ENCODE data around the gene SLC29A2.

SLC29A2 gene

GRCh38 chr11:66346476-66347424 lies 24.8 kb downstream of the SLC29A2 start:
- FAIRE-seq (no peak), DNase-seq (ENCODE audit: insufficient read length, low spot score) (no peak)
- TF ChIP-seq POLR2A (IDR thresholded peaks at IDR 0.05; ENCODE audit: low read depth, low read length): no peak

GRCh38 chr11:66345316-66345649 lies 26.3 kb downstream of the SLC29A2 start:
- no peak for TF ChIP-seq POLR2A (IDR thresholded peaks at IDR 0.05; ENCODE audit: low read depth, low read length)
- FAIRE-seq (no peak), DNase-seq (ENCODE audit: insufficient read length, low spot score) (no peak)

- no peak for FAIRE-seq
- peak; percentile 83 for DNase-seq (ENCODE audit: insufficient read length, low spot score)
- TF ChIP-seq POLR2A (IDR thresholded peaks at IDR 0.05; ENCODE audit: low read depth, low read length): peak; percentile 96
These were observed 26.8 kb downstream of the SLC29A2 start, which contains the start of gene BRMS1 for GRCh38 chr11:66344550-66345315. Gene BRMS1 (minus strand): TSS chr11:66345104. CDS start chr11:66342234, 2,870 bp downstream.

GRCh38 chr11:66343176-66343575 lies 28.4 kb downstream of the SLC29A2 start:
- no peak for TF ChIP-seq POLR2A (IDR thresholded peaks at IDR 0.05; ENCODE audit: low read depth, low read length)
- DNase-seq (ENCODE audit: insufficient read length, low spot score) (no peak), FAIRE-seq (no peak)

GRCh38 chr11:66341502-66342126 lies 29.9 kb downstream of the SLC29A2 start:
- no peak for TF ChIP-seq POLR2A (IDR thresholded peaks at IDR 0.05; ENCODE audit: low read depth, low read length)
- FAIRE-seq (no peak), DNase-seq (ENCODE audit: insufficient read length, low spot score) (no peak)

- no peak for TF ChIP-seq POLR2A (IDR thresholded peaks at IDR 0.05; ENCODE audit: low read depth, low read length)
- no peak for FAIRE-seq
These were observed 30.7 kb downstream of the SLC29A2 start for GRCh38 chr11:66340596-66341501.

GRCh38 chr11:66339686-66340483 lies 31.7 kb downstream of the SLC29A2 start:
- no peak for TF ChIP-seq POLR2A (IDR thresholded peaks at IDR 0.05; ENCODE audit: low read depth, low read length)
- no peak for FAIRE-seq

More at GRCh38 chr11:66340596-66341501, 30.7 kb downstream of the SLC29A2 start:
- DNase-seq (ENCODE audit: insufficient read length, low spot score): no peak

GRCh38 chr11:66339162-66339675 lies 32.3 kb downstream of the SLC29A2 start:
- TF ChIP-seq POLR2A (IDR thresholded peaks at IDR 0.05; ENCODE audit: low read depth, low read length): no peak
- DNase-seq (ENCODE audit: insufficient read length, low spot score) (no peak), FAIRE-seq (no peak)

More at GRCh38 chr11:66339686-66340483, 31.7 kb downstream of the SLC29A2 start:
- no peak for DNase-seq (ENCODE audit: insufficient read length, low spot score)

- TF ChIP-seq POLR2A (IDR thresholded peaks at IDR 0.05; ENCODE audit: low read depth, low read length): no peak
- no peak for DNase-seq (ENCODE audit: insufficient read length, low spot score)
- FAIRE-seq: no peak
These were observed 33.0 kb downstream of the SLC29A2 start for GRCh38 chr11:66338276-66339161.

- DNase-seq (ENCODE audit: insufficient read length, low spot score) (no peak), FAIRE-seq (no peak)
- TF ChIP-seq POLR2A (IDR thresholded peaks at IDR 0.05; ENCODE audit: low read depth, low read length): no peak
These were observed 34.3 kb downstream of the SLC29A2 start for GRCh38 chr11:66337103-66337899.

All from H54 (cell line).